HepG2 (cell line): Measurements from ENCODE around the gene RANBP17. TPM values are rescaled to one million over a fixed set of nuclear protein-coding genes. Genes with fewer than 3 reads are reported as not detected.

Experiments used
- ATAC-seq: fragments of 200-7000 bp; cut with Tn5 transposase; 3 replicates; pipeline ENCODE4 v1.9.1; 2020; ENCODE audit warnings: mild to moderate bottlenecking, moderate library complexity
- BruUV-seq: library from RNA; stranded (reverse); fragments of 400-500 nt; replicated peaks from 2 replicates; lab custom pipeline; 2021; lab: Mats Ljungman, UMichigan
- CTCF ChIA-PET: fragments of 300-600 bp; formaldehyde crosslinking; extraction: SDS; loops from one replicate; lab custom pipeline; 2021; ENCODE audit warnings: low total read pairs, inconsistent platforms, low intra/inter-chr PET ratio; lab: Yijun Ruan, JAX
- POLR2A ChIA-PET: fragments of 350-600 bp; sonication (Branson Sonifier 250); formaldehyde crosslinking; loops from one replicate; lab custom pipeline; 2020; ENCODE audit warnings: antibody characterized with exemption, inconsistent platforms; lab: Yijun Ruan, JAX
- DNase-seq: peaks from one replicate; pipeline ENCODE4 v3.0.0-alpha.2; 2015; ENCODE audit warnings: low spot score
- FAIRE-seq: peaks from 3 replicates; lab custom pipeline; 2011; peaks lifted over from hg19 to GRCh38; lab: Jason Lieb, UNC
- H2AFZ ChIP-seq: one replicate; pipeline ENCODE4 v1.6.1; 2011; ENCODE audit warnings: low read length, inconsistent platforms
- H3K27ac ChIP-seq: fragments of 300-600 bp; 3 replicates; pipeline ENCODE4 v1.8.0; 2011; ENCODE audit warnings: mixed run types, mild to moderate bottlenecking, mixed read lengths, low read length, inconsistent platforms; ENCODE audit not compliant: insufficient read depth; ENCODE audit errors: extremely low read length
- H3K27me3 ChIP-seq, 2 experiments: fragments of 200-600 bp in 1 of 2; 2 replicates in 1 of 2; 3 replicates in 1 of 2; pipeline versions ENCODE4 v1.6.0 to v1.8.0; 2011; ENCODE audit warnings: low read length in 2 of 2, mild to moderate bottlenecking in 2 of 2, moderate library complexity in 2 of 2, inconsistent platforms in 1 of 2; ENCODE audit not compliant: insufficient read depth in 2 of 2, control insufficient read depth in 1 of 2
- H3K36me3 ChIP-seq, 2 experiments: fragments of 200-600 bp in 1 of 2; replicated peaks in 1 of 2; 2 replicates in 1 of 2; 3 replicates in 1 of 2; pipeline versions ENCODE4 v1.5.1 to v1.8.0; 2011; ENCODE audit warnings: low read length in 2 of 2, inconsistent platforms in 1 of 2; ENCODE audit not compliant: insufficient read depth in 2 of 2, control insufficient read depth in 1 of 2
- H3K4me1 ChIP-seq: 2 replicates; pipeline ENCODE4 v1.5.1; 2012; ENCODE audit warnings: low read length, inconsistent platforms; ENCODE audit not compliant: insufficient read depth
- H3K4me2 ChIP-seq: 2 replicates; pipeline ENCODE4 v1.6.0; 2011; ENCODE audit warnings: low read depth, low read length, inconsistent platforms
- H3K4me3 ChIP-seq, 3 experiments: fragments of 200-600 bp in 1 of 3; sonication (generic), shearing (Covaris generic) in 1 of 3; replicated peaks in 1 of 3; 2 replicates each; pipeline ENCODE4 v1.5.1; 2011 to 2016; ENCODE audit warnings: low read length in 3 of 3, inconsistent platforms in 2 of 3, low read depth in 2 of 3, mild to moderate bottlenecking in 2 of 3, control low read depth in 1 of 3, mixed read lengths in 1 of 3; ENCODE audit not compliant: insufficient read depth in 1 of 3
- H3K79me2 ChIP-seq: one replicate; pipeline ENCODE4 v1.6.1; 2011; ENCODE audit warnings: low read length, inconsistent platforms; ENCODE audit not compliant: insufficient read depth
- H3K9ac ChIP-seq: 2 replicates; pipeline ENCODE4 v1.6.0; 2011; ENCODE audit warnings: mild to moderate bottlenecking, low read depth, low read length, inconsistent platforms; ENCODE audit not compliant: insufficient read depth
- H3K9me3 ChIP-seq: 2 replicates; pipeline ENCODE4 v1.5.1; 2012; ENCODE audit warnings: mild to moderate bottlenecking, low read length
- H4K20me1 ChIP-seq: 2 replicates; pipeline ENCODE4 v1.6.0; 2011; ENCODE audit warnings: inconsistent platforms, mild to moderate bottlenecking, low read length, moderate library complexity; ENCODE audit not compliant: insufficient read depth
- CREB1 ChIP-seq, 2 experiments: fragments of 450-650 bp in 1 of 2; IDR thresholded peaks; 2 replicates each; pipeline ENCODE4 v1.6.1; 2016 to 2017; ENCODE audit warnings: control low read depth in 1 of 2, mild to moderate bottlenecking in 1 of 2, missing compliant biosample characterization in 1 of 2, missing genetic modification characterization in 1 of 2
- IKZF1 ChIP-seq: fragments of 450-650 bp; IDR thresholded peaks from 2 replicates; pipeline ENCODE4 v1.7.1; 2016
- MAFG ChIP-seq: sonication (generic); formaldehyde crosslinking; IDR thresholded peaks from 2 replicates; pipeline ENCODE4 v1.5.1; 2020; ENCODE audit warnings: mild to moderate bottlenecking, missing genetic modification reagents
- MIER3 ChIP-seq: IDR thresholded peaks from 2 replicates; pipeline ENCODE4 v1.6.1; 2016; ENCODE audit warnings: missing compliant biosample characterization, borderline replicate concordance
- PITX1 ChIP-seq: sonication (generic); formaldehyde crosslinking; IDR thresholded peaks from 2 replicates; pipeline ENCODE4 v1.5.1; 2020; ENCODE audit warnings: mild to moderate bottlenecking, missing genetic modification reagents
- SMARCE1 ChIP-seq: fragments of 450-650 bp; IDR thresholded peaks from 2 replicates; pipeline ENCODE4 v1.6.1; 2017; ENCODE audit warnings: borderline replicate concordance
- TCF12 ChIP-seq, 2 experiments: fragments of 450-650 bp in 1 of 2; sonication (generic) in 1 of 2; formaldehyde crosslinking in 1 of 2; IDR thresholded peaks; 2 replicates each; pipeline versions ENCODE4 v1.6.1 to v1.8.0; 2017 to 2022; ENCODE audit warnings: antibody characterized with exemption in 1 of 2, mild to moderate bottlenecking in 1 of 2, missing genetic modification reagents in 1 of 2, moderate library complexity in 1 of 2
- ZFP90 ChIP-seq: sonication (generic); formaldehyde crosslinking; IDR thresholded peaks from 2 replicates; pipeline ENCODE4 v1.8.0; 2022; ENCODE audit warnings: missing genetic modification reagents, mild to moderate bottlenecking, inconsistent platforms, borderline replicate concordance
- ZNF136 ChIP-seq: sonication (generic); formaldehyde crosslinking; IDR thresholded peaks from 2 replicates; pipeline ENCODE4 v1.8.1; 2022; ENCODE audit warnings: low read depth, mild to moderate bottlenecking, moderate library complexity, missing genetic modification reagents
- ZNF143 ChIP-seq: sonication (generic); formaldehyde crosslinking; IDR thresholded peaks from 2 replicates; pipeline ENCODE4 v1.4.0; 2020; ENCODE audit warnings: missing genetic modification reagents
- ZNF263 ChIP-seq: sonication (generic); formaldehyde crosslinking; IDR thresholded peaks from 2 replicates; pipeline ENCODE4 v1.4.0; 2020; ENCODE audit warnings: missing genetic modification reagents
- ZNF670 ChIP-seq: sonication (generic); formaldehyde crosslinking; IDR thresholded peaks from 2 replicates; pipeline ENCODE4 v1.8.0; 2022; ENCODE audit warnings: mild to moderate bottlenecking, missing genetic modification reagents, borderline replicate concordance
- ZNF674 ChIP-seq: sonication (generic); formaldehyde crosslinking; IDR thresholded peaks from 2 replicates; pipeline ENCODE4 v1.5.0; 2020; ENCODE audit warnings: low read depth, mild to moderate bottlenecking, missing genetic modification reagents
- ZSCAN22 ChIP-seq: sonication (generic); formaldehyde crosslinking; IDR thresholded peaks from 2 replicates; pipeline ENCODE4 v1.4.0; 2020; ENCODE audit warnings: mild to moderate bottlenecking, missing genetic modification reagents
- WGBS: methylation state at CpG from one replicate; pipeline ENCODE4 v1.1.6; 2017; ENCODE audit warnings: low lambda C conversion rate; 5-methylcytosine and 5-hydroxymethylcytosine counted together
- in situ Hi-C: cut with HindIII; loops from 2 replicates; pipeline ENCODE4 v1.10.0; 2017; ENCODE audit warnings: low pct_unique_long_range_greater_than_20kb; ENCODE audit not compliant: extremely low pct_ligation_motif_present
- intact Hi-C: fragments of 100-400 bp; cut with micrococcal nuclease; formaldehyde crosslinking; loops from one replicate; pipeline ENCODE4 v1.10.0; 2022; ENCODE audit not compliant: unreplicated experiment
- polyA plus RNA-seq, 8 experiments: library from polyadenylated mRNA; depleted of rRNA in 3 of 8; stranded (reverse) in 7 of 8; unstranded in 1 of 8; fragments of >200 nt; fragmentation: Illumina TruSeq in 4 of 8; extraction: Trizol in 4 of 8; gene quantifications; 2 replicates each; pipeline versions ENCODE4 v1.2.1 to v1.2.3, GENCODE V29; 2011 to 2016; ENCODE audit warnings: low read depth in 4 of 8, missing spikeins in 1 of 8, mixed read lengths in 1 of 8; ENCODE audit not compliant: insufficient read depth in 1 of 8
- total RNA-seq, 5 experiments: library from RNA; depleted of rRNA; stranded (reverse); fragments of >200 nt; fragmentation: Illumina TruSeq; extraction: Trizol; gene quantifications; 2 replicates each; pipeline ENCODE4 v1.2.3, GENCODE V29; 2016; ENCODE audit warnings: low read depth in 1 of 5
- TF ChIP-seq, protein P1 (sequence below): sonication (generic); formaldehyde crosslinking; IDR thresholded peaks from 2 replicates; pipeline ENCODE4 v1.4.0; 2020; ENCODE audit warnings: missing genetic modification reagents; ENCODE audit errors: not compliant biosample characterization
- TF ChIP-seq, protein P2 (sequence below): sonication (generic); formaldehyde crosslinking; IDR thresholded peaks from 2 replicates; pipeline ENCODE4 v1.5.0; 2020; ENCODE audit warnings: missing genetic modification reagents
- TF ChIP-seq, protein P3 (sequence below): sonication (generic); formaldehyde crosslinking; IDR thresholded peaks from 2 replicates; pipeline ENCODE4 v1.5.0; 2020; ENCODE audit warnings: missing genetic modification reagents

The RANBP17 gene
- total and polyA plus RNA-seq, 2 of the 13 experiments (the other 11 are each of a cell fraction or from before 2014, with no cell fraction given) = not detected

- POLR2A ChIA-PET = no interaction called here
- intact Hi-C loops = no loop called here
- no peak for ATAC-seq
- no peaks in the 10 kb centered on the region for H4K20me1 ChIP-seq
- peaks cover 6 to 23% of the 10 kb centered on the region in 2 experiments; a peak in 4 of 5 replicates for H3K27me3 ChIP-seq
- no peaks in the 10 kb centered on the region for H3K36me3 ChIP-seq
- TF ChIP-seq ZNF143 (CRISPR knock-in tag) = no peak
- no peak for TF ChIP-seq ZSCAN22 (CRISPR knock-in tag)
- TF ChIP-seq IKZF1 = no peak
- no peak for TF ChIP-seq MIER3
- no peak for TF ChIP-seq ZNF263 (CRISPR knock-in tag)
- TF ChIP-seq, protein P1, sequence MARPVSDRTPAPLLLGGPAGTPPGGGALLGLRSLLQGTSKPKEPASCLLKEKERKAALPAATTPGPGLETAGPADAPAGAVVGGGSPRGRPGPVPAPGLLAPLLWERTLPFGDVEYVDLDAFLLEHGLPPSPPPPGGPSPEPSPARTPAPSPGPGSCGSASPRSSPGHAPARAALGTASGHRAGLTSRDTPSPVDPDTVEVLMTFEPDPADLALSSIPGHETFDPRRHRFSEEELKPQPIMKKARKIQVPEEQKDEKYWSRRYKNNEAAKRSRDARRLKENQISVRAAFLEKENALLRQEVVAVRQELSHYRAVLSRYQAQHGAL (CRISPR knock-in tag) = no peak
- TF ChIP-seq MAFG (CRISPR knock-in tag) = no peak
- TF ChIP-seq ZNF674 (CRISPR knock-in tag) = no peak
- no peak for TF ChIP-seq ZNF670 (CRISPR knock-in tag)
- TF ChIP-seq ZFP90 (CRISPR knock-in tag) = no peak
- no peak for TF ChIP-seq CREB1 (IDR thresholded peaks at IDR 0.05)
- TF ChIP-seq CREB1 (CRISPR knock-in tag; IDR thresholded peaks at IDR 0.05) = no peak
- TF ChIP-seq, protein P2, sequence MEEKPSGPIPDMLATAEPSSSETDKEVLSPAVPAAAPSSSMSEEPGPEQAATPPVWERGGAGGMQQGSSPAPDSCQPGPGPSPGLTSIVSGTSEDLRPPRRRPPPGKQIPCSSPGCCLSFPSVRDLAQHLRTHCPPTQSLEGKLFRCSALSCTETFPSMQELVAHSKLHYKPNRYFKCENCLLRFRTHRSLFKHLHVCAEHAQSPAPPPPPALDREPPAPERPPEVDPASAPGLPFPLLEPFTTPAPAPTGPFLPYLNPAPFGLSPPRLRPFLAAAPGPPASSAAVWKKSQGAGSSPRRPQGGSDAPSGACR (CRISPR knock-in tag) = no peak
- TF ChIP-seq, protein P3, sequence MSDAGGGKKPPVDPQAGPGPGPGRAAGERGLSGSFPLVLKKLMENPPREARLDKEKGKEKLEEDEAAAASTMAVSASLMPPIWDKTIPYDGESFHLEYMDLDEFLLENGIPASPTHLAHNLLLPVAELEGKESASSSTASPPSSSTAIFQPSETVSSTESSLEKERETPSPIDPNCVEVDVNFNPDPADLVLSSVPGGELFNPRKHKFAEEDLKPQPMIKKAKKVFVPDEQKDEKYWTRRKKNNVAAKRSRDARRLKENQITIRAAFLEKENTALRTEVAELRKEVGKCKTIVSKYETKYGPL (CRISPR knock-in tag) = no peak
- no peak for TF ChIP-seq PITX1
- no peak for TF ChIP-seq TCF12 (IDR thresholded peaks at IDR 0.05)
- TF ChIP-seq TCF12 (CRISPR knock-in tag; IDR thresholded peaks at IDR 0.05) = no peak
- TF ChIP-seq SMARCE1 = no peak
- TF ChIP-seq ZNF136 (CRISPR knock-in tag) = no peak
- H3K9me3 ChIP-seq = no peaks in the 10 kb centered on the region
- no peak overlapping the region for H3K4me2 ChIP-seq
- H3K4me1 ChIP-seq = no peaks in the 10 kb centered on the region
- no TSS peak for BruUV-seq
- H3K4me3 ChIP-seq = no peak overlapping the region
- no peaks in the 10 kb centered on the region for H3K79me2 ChIP-seq
- H3K9ac ChIP-seq = no peak overlapping the region
- no peak overlapping the region for H2AFZ ChIP-seq
- in situ Hi-C loops = no loop called here
- H3K27ac ChIP-seq = no peak overlapping the region
- 0% methylated on average over 4 of the region's 4 CpGs for whole genome bisulfite sequencing
- CTCF ChIA-PET = no interaction called here
- DNase-seq = no peak
- FAIRE-seq = no peak
These were observed 437.4 kb downstream of the RANBP17 start for GRCh38 chr5:171299228-171299627.
